ENCODE data around the gene ADAMTSL3. TPM values are rescaled to one million over a fixed set of nuclear protein-coding genes. Genes with fewer than 3 reads are reported as not detected.

The ADAMTSL3 gene
- total RNA-seq, 4 donors from 2014 or later, result 16.6 to 30.0 (median 21.8) TPM

DNA sequence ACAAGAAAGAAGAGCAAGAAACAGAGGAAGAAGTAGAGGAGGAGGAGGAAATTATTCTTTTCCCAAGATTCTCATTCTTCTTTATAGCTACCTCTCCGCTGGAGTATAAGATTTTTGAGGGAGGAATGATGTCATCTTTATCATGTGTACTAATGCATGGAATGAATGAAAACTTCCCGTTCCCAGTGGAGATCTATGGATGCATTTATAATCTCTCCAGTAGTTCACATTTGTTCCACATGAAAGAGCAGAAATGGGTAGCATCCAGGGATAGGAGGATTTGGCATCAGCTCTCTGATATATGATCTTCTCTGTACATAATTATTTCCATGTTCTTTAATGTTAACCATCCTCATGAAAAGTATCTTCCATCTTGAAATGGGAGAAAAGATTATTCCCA, 244.4 kb downstream of the ADAMTSL3 start:
- no peaks in the 10 kb centered on the region for H3K27me3 ChIP-seq
- H3K36me3 ChIP-seq, result peaks cover 0 to 6% (median 1%) of the 10 kb centered on the region in 4 donors
- H3K9me3 ChIP-seq, result no peaks in the 10 kb centered on the region
- peaks cover 0 to 30% (median 24%) of the 10 kb centered on the region in 4 donors for H3K4me1 ChIP-seq
- H3K4me3 ChIP-seq, result no peak overlapping the region
- intact Hi-C loops (cut with DNase I), result no loop called here
- WGBS, result 93% methylated on average over 2 of the region's 2 CpGs
- no peak overlapping the region for H3K27ac ChIP-seq (replicated peaks in 1 of 4)
- no peak for TF ChIP-seq POLR2A (IDR thresholded peaks at IDR 0.05; ENCODE audit: low read depth)
- TF ChIP-seq, protein P1, sequence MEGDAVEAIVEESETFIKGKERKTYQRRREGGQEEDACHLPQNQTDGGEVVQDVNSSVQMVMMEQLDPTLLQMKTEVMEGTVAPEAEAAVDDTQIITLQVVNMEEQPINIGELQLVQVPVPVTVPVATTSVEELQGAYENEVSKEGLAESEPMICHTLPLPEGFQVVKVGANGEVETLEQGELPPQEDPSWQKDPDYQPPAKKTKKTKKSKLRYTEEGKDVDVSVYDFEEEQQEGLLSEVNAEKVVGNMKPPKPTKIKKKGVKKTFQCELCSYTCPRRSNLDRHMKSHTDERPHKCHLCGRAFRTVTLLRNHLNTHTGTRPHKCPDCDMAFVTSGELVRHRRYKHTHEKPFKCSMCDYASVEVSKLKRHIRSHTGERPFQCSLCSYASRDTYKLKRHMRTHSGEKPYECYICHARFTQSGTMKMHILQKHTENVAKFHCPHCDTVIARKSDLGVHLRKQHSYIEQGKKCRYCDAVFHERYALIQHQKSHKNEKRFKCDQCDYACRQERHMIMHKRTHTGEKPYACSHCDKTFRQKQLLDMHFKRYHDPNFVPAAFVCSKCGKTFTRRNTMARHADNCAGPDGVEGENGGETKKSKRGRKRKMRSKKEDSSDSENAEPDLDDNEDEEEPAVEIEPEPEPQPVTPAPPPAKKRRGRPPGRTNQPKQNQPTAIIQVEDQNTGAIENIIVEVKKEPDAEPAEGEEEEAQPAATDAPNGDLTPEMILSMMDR (IDR thresholded peaks at IDR 0.05), result no peak
- no peak for DNase-seq (ENCODE audit: extremely low spot score)

DNA sequence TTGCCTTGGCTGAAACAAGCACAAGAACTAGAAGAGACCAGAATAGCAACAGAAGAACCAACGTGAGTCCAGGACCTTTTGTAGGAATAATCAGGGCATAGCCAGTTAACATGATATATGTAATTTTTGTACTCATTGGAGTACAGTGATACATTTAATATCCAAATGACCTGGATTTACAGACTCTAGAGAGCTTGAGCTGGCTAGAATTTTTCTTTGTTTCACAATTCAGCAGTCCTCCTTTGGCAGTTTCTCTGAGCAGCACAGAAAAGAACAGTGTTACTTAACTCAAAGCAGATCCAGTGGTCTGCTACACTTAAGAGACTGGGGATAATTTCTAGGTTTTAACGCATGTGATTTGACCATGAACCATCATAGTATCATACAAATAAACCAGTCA, 245.7 kb downstream of the ADAMTSL3 start:
- Histone ChIP-seq H3K4me1 (peaks cover 9 to 41% (median 36%) of the 10 kb centered on the region in 4 donors), H3K9me3 (no peaks in the 10 kb centered on the region), H3K27ac (replicated peaks in 1 of 4) (peak overlapping the region; percentile 32 to 67 (median 60)), H3K4me3 (no peak overlapping the region), H3K27me3 (no peaks in the 10 kb centered on the region), H3K36me3 (peaks cover 0 to 6% (median 0%) of the 10 kb centered on the region in 4 donors)
- intact Hi-C loops (cut with DNase I), result no loop called here
- TF ChIP-seq EP300 (IDR thresholded peaks at IDR 0.05) (no peak), POLR2A (IDR thresholded peaks at IDR 0.05; ENCODE audit: low read depth) (no peak), POLR2AphosphoS5 (IDR thresholded peaks at IDR 0.05) (no peak)
- TF ChIP-seq, protein P1 (IDR thresholded peaks at IDR 0.05), result no peak
- DNase-seq (ENCODE audit: extremely low spot score), result no peak
- WGBS, result 51% methylated on average over 2 of the region's 2 CpGs

DNA sequence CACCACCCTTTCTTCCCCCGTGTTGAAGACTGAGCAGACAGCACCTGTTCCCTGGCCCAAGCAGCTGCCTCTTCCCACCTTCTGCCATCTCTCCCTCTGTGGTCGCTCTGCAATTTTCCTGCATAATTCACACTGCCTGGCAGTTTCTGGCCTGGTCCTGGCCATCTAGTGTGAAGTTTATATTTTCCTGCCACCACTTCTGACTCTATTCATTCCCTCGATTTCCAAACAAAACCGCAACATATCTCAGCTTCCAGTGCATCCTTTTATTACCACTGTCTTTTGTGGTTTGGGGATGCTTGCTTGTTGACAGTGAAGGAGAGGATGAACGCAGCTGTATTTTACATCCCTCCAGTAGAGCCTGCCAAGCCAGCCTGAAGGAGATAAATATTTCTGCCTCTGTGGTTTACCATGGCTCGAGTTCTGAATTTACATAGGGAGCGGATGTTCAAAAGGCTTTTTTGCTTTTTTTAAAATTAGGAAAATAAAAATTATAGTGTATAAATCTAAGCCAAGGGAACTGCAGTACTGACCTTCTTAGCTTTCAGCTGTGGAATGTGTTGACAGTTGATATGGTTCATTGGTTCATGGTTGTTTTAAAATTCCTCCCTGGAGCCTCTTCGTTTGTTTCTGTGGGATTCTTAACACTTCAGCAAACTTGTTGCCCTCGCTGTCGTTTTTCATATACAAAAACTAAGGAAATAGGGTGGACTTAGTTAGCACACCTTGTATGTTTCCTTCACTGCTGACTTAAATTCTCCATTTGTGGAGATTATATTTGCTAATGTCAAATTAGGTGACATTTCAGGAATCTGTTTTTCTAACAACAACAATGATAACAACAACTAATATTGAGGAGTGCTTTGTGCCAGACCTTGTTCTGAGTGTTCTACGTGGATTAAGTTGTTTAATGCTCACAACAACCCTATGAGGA, 250.5 kb downstream of the ADAMTSL3 start:
- intact Hi-C loops (cut with DNase I), result no loop called here
- no peak for DNase-seq (ENCODE audit: extremely low spot score)
- 32% methylated on average over 11 of the region's 11 CpGs for WGBS
- peaks cover 0 to 8% (median 3%) of the 10 kb centered on the region in 4 donors for H3K9me3 ChIP-seq
- peaks cover 0 to 14% (median 4%) of the 10 kb centered on the region in 4 donors for H3K36me3 ChIP-seq
- H3K27me3 ChIP-seq, result no peaks in the 10 kb centered on the region
- TF ChIP-seq POLR2AphosphoS5 (IDR thresholded peaks at IDR 0.05) (no peak), EP300 (IDR thresholded peaks at IDR 0.05) (no peak), POLR2A (IDR thresholded peaks at IDR 0.05; ENCODE audit: low read depth) (no peak)
- TF ChIP-seq, protein P1 (IDR thresholded peaks at IDR 0.05), result no peak
- H3K4me3 ChIP-seq, result no peak overlapping the region
- peak overlapping the region; percentile 59 to 78 (median 66) for H3K27ac ChIP-seq (replicated peaks in 1 of 4)
- H3K4me1 ChIP-seq, result peaks cover 9 to 43% (median 41%) of the 10 kb centered on the region in 4 donors

DNA sequence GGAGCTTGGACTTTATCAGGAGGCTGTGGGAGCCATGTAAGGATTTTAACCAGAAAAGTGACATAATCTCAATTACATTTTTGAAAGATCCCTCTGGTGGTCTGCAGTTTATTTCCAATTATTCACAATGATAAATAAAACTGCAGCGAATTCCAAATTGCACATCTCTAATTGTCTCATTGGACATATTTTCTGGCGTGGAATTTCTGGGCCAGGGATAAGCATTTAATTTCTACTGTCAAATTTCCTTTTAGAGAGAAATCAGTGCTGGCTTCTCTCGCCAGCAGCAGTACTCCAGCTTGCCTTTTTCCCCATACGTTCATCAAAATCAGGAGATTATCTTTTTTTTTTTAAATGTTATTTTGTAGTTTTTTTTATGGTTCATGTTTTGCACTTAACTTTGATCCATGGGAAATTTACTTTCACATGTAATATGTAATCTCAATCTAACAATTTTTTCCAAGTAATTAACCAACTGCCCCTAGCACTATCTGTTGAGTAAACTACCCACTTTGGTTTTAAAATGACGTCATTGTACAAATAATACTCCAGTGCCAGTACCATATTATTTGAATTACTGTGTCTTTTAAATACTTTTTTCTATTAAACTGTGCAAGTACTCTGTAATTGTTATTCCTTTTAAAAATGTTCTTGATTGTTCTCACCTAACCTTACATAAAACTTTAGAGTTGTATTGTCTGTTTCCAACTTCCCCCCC, 251.8 kb downstream of the ADAMTSL3 start:
- TF ChIP-seq POLR2A (IDR thresholded peaks at IDR 0.05; ENCODE audit: low read depth) (no peak), EP300 (IDR thresholded peaks at IDR 0.05) (no peak), POLR2AphosphoS5 (IDR thresholded peaks at IDR 0.05) (no peak)
- TF ChIP-seq, protein P1 (IDR thresholded peaks at IDR 0.05), result no peak
- DNase-seq (ENCODE audit: extremely low spot score), result no peak
- 71% methylated on average over 5 of the region's 5 CpGs for WGBS
- H3K9me3 ChIP-seq, result peaks cover 0 to 8% (median 3%) of the 10 kb centered on the region in 4 donors
- H3K27ac ChIP-seq (replicated peaks in 1 of 4), result peak overlapping the region in 3 of 4 donors; percentile 59 to 78 (median 72)
- H3K27me3 ChIP-seq, result no peaks in the 10 kb centered on the region
- peaks cover 9 to 32% (median 28%) of the 10 kb centered on the region in 4 donors for H3K4me1 ChIP-seq
- H3K36me3 ChIP-seq, result peaks cover 0 to 10% (median 4%) of the 10 kb centered on the region in 4 donors
- intact Hi-C loops (cut with DNase I), result no loop called here
- no peak overlapping the region for H3K4me3 ChIP-seq

All from esophagus muscularis mucosa (tissue), 4 donors.